RWPE1 (cell line): ENCODE measurements around the gene HOXD10.

Source experiments
- CTCF ChIA-PET: fragments of 350-600 bp; sonication (Branson Sonifier 250); formaldehyde crosslinking; extraction: SDS; loops from one replicate; lab custom pipeline; 2021; lab: Yijun Ruan, JAX
- POLR2A ChIA-PET: fragments of 400-600 bp; formaldehyde crosslinking; extraction: SDS; loops from one replicate; lab custom pipeline; 2020; ENCODE audit warnings: antibody characterized with exemption; ENCODE audit not compliant: low non-redundant PET; lab: Yijun Ruan, JAX
- DNase-seq: peaks from one replicate; pipeline ENCODE4 v3.0.0; 2012; ENCODE audit warnings: low spot score
- H3K27ac ChIP-seq: fragments of 450-650 bp; 2 replicates; pipeline ENCODE4 v1.5.1; 2017
- TF ChIP-seq, protein P1 (sequence below): fragments of 450-650 bp; conservative IDR thresholded peaks from 2 replicates; pipeline ENCODE4 v1.5.1; 2017; ENCODE audit warnings: low read depth, mild to moderate bottlenecking

The HOXD10 gene

DNA sequence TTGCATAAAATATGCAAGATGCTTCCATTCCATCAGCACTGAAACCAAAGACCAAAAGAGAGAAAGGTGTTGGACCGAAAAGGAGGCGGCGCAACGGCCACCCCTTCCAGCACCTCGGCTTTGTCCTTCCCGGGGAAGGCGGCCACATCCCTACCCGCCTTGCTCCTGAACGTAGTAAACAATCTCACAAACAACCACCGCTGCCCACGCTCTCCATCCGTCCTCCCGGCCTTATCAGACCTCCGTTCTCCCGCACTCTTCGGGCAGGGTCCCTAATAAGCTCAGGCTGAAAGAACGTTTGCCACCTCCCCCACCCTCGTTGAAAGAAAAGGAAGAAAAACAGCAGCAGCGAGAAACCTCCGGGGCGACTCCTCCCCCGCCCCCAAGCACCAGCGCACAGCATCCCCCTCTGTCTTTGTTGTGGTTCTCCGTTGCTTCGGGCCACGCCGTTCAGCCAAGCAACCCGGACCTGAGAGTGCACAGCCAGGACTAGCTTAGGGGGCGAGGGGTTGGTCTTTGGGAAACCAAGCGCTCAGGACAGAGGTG is 37.2 kb upstream of the HOXD10 start:
- TF ChIP-seq, protein P1, sequence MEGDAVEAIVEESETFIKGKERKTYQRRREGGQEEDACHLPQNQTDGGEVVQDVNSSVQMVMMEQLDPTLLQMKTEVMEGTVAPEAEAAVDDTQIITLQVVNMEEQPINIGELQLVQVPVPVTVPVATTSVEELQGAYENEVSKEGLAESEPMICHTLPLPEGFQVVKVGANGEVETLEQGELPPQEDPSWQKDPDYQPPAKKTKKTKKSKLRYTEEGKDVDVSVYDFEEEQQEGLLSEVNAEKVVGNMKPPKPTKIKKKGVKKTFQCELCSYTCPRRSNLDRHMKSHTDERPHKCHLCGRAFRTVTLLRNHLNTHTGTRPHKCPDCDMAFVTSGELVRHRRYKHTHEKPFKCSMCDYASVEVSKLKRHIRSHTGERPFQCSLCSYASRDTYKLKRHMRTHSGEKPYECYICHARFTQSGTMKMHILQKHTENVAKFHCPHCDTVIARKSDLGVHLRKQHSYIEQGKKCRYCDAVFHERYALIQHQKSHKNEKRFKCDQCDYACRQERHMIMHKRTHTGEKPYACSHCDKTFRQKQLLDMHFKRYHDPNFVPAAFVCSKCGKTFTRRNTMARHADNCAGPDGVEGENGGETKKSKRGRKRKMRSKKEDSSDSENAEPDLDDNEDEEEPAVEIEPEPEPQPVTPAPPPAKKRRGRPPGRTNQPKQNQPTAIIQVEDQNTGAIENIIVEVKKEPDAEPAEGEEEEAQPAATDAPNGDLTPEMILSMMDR: no peak
- no peak for DNase-seq
- ChIA-PET POLR2A (no interaction called here), CTCF (interaction anchor here (0.6 to 2.0 kb wide), 12 partner anchors 10 to 984 kb away, joined by 3 to 16 read pairs (median 4); no protein-coding TSS in a partner anchor)
- no peak overlapping the region for H3K27ac ChIP-seq

DNA sequence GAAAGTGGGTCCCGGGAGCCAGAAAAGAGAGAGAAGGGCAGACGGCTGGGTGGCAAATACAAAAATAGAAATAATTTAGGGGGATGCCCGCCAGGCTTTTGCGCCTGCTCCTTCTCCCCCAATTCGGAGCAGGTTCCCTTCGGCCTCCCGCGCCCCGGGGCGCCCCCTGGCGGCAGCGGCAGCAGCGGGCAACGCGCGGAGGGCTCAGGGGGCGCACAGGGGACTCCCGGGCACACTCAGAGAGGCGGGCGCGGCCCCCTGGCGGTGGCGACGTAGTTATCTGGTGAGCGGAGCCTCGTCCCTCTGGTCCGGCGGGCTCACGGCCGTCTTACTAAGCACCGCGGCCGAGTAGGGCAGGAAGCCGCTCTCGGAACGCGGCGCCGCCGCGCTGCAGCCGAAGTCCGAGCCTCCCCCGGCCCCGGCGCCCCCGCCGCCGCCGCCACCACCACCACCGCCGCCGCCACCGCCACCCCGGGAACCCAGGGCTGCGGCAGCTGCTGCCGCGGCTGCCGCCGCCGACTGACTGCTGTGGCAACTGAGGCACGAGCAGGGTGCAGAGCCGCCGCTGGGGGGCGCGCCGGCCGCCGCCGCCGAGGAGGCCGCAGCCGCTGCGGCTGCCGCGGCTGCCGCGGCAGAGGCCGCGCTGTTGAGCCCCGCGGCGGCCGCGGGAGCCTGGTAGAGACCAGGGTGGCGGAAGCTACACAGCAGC is 36.6 kb upstream of the HOXD10 start:
- CTCF ChIA-PET: interaction anchor here (0.6 to 2.0 kb wide), 10 partner anchors 9 to 1120 kb away, joined by 3 to 16 read pairs (median 3); no protein-coding TSS in a partner anchor
- TF ChIP-seq, protein P1: peak; percentile 75
- H3K27ac ChIP-seq: no peak overlapping the region
- peak; percentile 59 for DNase-seq
- POLR2A ChIA-PET: no interaction called here

DNA sequence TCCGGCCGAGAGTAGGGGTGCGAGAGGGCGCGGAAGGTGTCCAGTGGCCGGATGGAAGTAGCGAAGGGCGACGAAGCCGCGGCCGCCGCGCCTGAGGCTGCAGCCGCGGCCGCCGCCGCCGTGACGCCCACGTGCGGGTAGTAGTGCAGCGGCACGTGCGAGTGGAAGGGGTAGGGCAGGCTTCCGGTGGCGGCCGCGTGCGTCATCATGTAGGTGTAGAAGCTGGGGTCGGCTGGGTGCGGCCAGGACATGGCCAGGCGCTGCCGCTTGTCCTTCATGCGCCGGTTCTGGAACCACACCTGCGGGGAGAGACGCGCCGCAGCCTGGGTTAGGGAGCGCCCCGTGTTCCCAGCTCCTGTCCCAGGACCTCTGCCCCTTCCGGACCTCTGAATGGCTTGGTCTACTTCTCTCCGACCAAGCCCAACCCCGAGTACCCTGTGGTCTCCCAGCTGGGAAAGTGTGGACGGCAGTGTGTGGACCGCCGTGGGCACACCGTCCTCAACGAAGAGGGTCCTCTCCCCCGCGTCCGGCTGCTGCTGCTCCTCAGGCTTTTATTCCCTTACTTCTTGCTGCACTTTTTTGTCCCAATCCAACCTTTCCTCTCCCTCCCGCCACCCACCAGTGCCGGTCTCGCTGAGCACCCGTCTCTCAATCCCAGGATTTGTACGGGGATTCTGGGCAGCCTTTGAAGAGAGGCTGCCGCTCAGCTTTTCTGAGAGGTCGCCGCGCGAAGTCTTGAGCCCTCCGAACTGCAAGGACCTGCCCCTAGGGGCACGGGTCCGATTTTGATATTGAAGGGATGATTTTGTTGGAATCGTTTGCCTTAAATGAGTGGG is 35.8 kb upstream of the HOXD10 start:
- ChIA-PET CTCF (interaction anchor here (0.6 to 2.0 kb wide), 7 partner anchors 16 to 1119 kb away, joined by 3 to 16 read pairs (median 4); no protein-coding TSS in a partner anchor), POLR2A (no interaction called here)
- no peak overlapping the region for H3K27ac ChIP-seq
- TF ChIP-seq, protein P1: no peak
- peak; percentile 43 for DNase-seq

DNA sequence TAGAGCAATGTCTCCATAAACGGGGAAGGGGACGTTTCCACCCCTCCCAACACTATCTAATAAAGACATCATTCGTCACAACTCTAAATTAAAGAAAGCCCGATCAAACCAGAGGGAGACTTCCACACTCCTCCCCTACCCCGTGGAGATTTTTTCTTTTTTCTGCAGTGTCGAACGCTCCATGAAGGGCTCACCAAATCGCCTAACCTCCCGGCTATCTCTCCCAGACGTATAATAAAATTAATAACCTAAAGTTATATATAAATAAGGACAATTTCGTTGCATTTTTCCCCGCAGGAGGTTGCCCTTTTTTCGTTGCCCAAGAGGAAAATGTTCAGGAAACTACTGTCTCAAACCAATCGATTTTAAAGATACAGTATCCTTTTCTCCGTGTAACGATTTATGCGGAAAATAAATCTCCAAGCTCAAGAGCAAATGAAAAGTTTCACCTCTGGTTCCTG is 35.2 kb upstream of the HOXD10 start:
- no peak for DNase-seq
- TF ChIP-seq, protein P1: no peak
- H3K27ac ChIP-seq: no peak overlapping the region
- POLR2A ChIA-PET: no interaction called here
- CTCF ChIA-PET: interaction anchor here (1.0 kb wide), 1 partner anchor 16 kb away, joined by 8 read pairs; no protein-coding TSS in a partner anchor

DNA sequence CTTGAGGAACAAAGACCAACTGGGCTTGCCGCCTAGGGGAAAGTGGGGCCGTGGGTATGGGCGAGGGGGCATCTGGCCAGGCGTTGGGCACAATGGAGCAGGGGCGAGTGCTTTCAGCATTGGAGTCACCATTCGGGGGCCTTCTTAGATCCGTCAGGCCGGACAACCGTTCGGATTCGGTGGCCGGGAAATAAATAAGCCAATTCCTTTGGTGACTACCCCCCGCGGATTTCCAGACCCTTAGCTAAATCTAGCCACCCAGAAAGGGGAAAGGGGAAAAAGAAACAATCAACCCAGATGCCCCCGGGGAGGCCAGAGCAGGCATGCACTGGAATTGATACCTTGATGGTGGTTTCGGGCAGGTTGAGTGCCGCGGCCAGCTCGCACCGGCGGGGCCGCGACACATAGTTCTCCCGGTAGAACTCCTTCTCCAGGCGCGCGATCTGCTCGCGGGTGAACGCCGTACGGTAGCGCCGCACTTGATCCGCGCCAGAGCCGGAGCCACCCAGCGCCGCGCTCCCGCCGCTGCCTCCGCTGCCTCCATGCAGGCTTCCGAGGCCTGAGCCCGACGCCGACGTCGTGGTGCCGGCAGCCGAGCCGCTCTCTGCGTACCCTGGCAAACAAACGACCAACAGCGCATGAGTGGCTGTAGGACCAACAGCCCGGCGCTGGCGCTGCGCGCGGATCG is 34.6 kb upstream of the HOXD10 start:
- no peak for DNase-seq
- TF ChIP-seq, protein P1: no peak
- POLR2A ChIA-PET: no interaction called here
- H3K27ac ChIP-seq: no peak overlapping the region
- CTCF ChIA-PET: interaction anchor here (1.0 kb wide), 1 partner anchor 15 kb away, joined by 8 read pairs; no protein-coding TSS in a partner anchor
